MM.1S (cell line): ENCODE data around the gene DIAPH3.

ENCODE experiments used
- CTCF ChIP-seq: fragments of 300-600 bp; sonication (generic); IDR thresholded peaks from 2 replicates; pipeline ENCODE4 v1.5.1; 2016; ENCODE audit warnings: antibody characterized with exemption, low read length, mixed read lengths
- EZH2 ChIP-seq: fragments of 300-600 bp; sonication (generic); optimal IDR thresholded peaks from 2 replicates; pipeline ENCODE3; 2017; ENCODE audit warnings: low read depth, mild to moderate bottlenecking, antibody characterized with exemption, low read length, mixed read lengths
- EZH2phosphoT487 ChIP-seq: fragments of 300-600 bp; sonication (generic); IDR thresholded peaks from 2 replicates; pipeline ENCODE4 v1.6.1; 2018; ENCODE audit warnings: antibody characterized with exemption, low read length

- no peak for TF ChIP-seq EZH2
- no peak for TF ChIP-seq CTCF
- no peak for TF ChIP-seq EZH2phosphoT487
These were observed 491.8 kb downstream of the DIAPH3 start for GRCh38 chr13:59671881-59672280.
